ENCODE results near the gene KLRK1. TPM values are rescaled to one million over a fixed set of nuclear protein-coding genes. Genes with fewer than 3 reads are reported as not detected.
"Not testable (repeated sequence)": the region's sequence is repeated elsewhere in the genome, so short reads cannot be mapped to it uniquely, and the experiment has no call there.

Gene KLRK1
- 1 to 10 TPM in 1 of 4 donors, under 1 TPM in 3; 0.63 to 1.0 (median 0.84) TPM for polyA plus RNA-seq (ENCODE audit: insufficient read length in 4 of 4)

GRCh38 chr12:10389904-10390303 is at the start of gene KLRK1:
Gene KLRK1, minus strand, starts transcription at chr12:10390041. Its CDS starts 1,231 bp downstream, at chr12:10388810.
- no peak for DNase-seq (ENCODE audit: low read depth in 4 of 4, low spot score in 3 of 4)

GRCh38 chr12:10437601-10438000 is 47.8 kb upstream of the KLRK1 start:
- DNase-seq (ENCODE audit: low read depth in 4 of 4, low spot score in 3 of 4): not testable (repeated sequence)

GRCh38 chr12:10435816-10436215 is 46.0 kb upstream of the KLRK1 start, which contains the start of gene KLRC2:
Gene KLRC2, minus strand, starts transcription at chr12:10436010. Its CDS starts 24 bp downstream, at chr12:10435986.
- not testable (repeated sequence) for DNase-seq (ENCODE audit: low read depth in 4 of 4, low spot score in 3 of 4)

- DNase-seq (ENCODE audit: low read depth in 4 of 4, low spot score in 3 of 4): not testable (repeated sequence)
Observed at GRCh38 chr12:10430623-10431022, 40.8 kb upstream of the KLRK1 start.

GRCh38 chr12:10425938-10426337 is 36.1 kb upstream of the KLRK1 start:
- not testable (repeated sequence) for DNase-seq (ENCODE audit: low read depth in 4 of 4, low spot score in 3 of 4)

GRCh38 chr12:10424260-10424899 is 34.5 kb upstream of the KLRK1 start:
- DNase-seq (ENCODE audit: low read depth in 4 of 4, low spot score in 3 of 4): not testable (repeated sequence)

- not testable (repeated sequence) for DNase-seq (ENCODE audit: low read depth in 4 of 4, low spot score in 3 of 4)
Observed at GRCh38 chr12:10422159-10422558, 32.3 kb upstream of the KLRK1 start.

- not testable (repeated sequence) for DNase-seq (ENCODE audit: low read depth in 4 of 4, low spot score in 3 of 4)
Observed at GRCh38 chr12:10420334-10420733, 30.5 kb upstream of the KLRK1 start, which contains the start of gene KLRC3. Gene KLRC3, minus strand, starts transcription at chr12:10420595. Its CDS starts 45 bp downstream, at chr12:10420550.

- DNase-seq (ENCODE audit: low read depth in 4 of 4, low spot score in 3 of 4): no peak
Observed at GRCh38 chr12:10409392-10409791, 19.6 kb upstream of the KLRK1 start, which contains the start of gene KLRC4. Gene KLRC4, minus strand, starts transcription at chr12:10409757. Its CDS starts 182 bp downstream, at chr12:10409575.

- no peak for DNase-seq (ENCODE audit: low read depth in 4 of 4, low spot score in 3 of 4)
Observed at GRCh38 chr12:10408842-10409241, 19.0 kb upstream of the KLRK1 start.

GRCh38 chr12:10406725-10407124 is 16.9 kb upstream of the KLRK1 start:
- no peak for DNase-seq (ENCODE audit: low read depth in 4 of 4, low spot score in 3 of 4)

GRCh38 chr12:10405294-10405693 is 15.5 kb upstream of the KLRK1 start:
- DNase-seq (ENCODE audit: low read depth in 4 of 4, low spot score in 3 of 4): no peak

GRCh38 chr12:10404798-10405197 is 15.0 kb upstream of the KLRK1 start:
- DNase-seq (ENCODE audit: low read depth in 4 of 4, low spot score in 3 of 4): no peak

- no peak for DNase-seq (ENCODE audit: low read depth in 4 of 4, low spot score in 3 of 4)
Observed at GRCh38 chr12:10400829-10401228, 11.0 kb upstream of the KLRK1 start.

GRCh38 chr12:10398168-10398567 is 8.3 kb upstream of the KLRK1 start:
- DNase-seq (ENCODE audit: low read depth in 4 of 4, low spot score in 3 of 4): no peak

GRCh38 chr12:10397296-10397695 is 7.5 kb upstream of the KLRK1 start:
- no peak for DNase-seq (ENCODE audit: low read depth in 4 of 4, low spot score in 3 of 4)

- DNase-seq (ENCODE audit: low read depth in 4 of 4, low spot score in 3 of 4): not testable (repeated sequence)
Observed at GRCh38 chr12:10396176-10396575, 6.3 kb upstream of the KLRK1 start.

GRCh38 chr12:10395390-10395998 is 5.7 kb upstream of the KLRK1 start:
- no peak for DNase-seq (ENCODE audit: low read depth in 4 of 4, low spot score in 3 of 4)

- not testable (repeated sequence) for DNase-seq (ENCODE audit: low read depth in 4 of 4, low spot score in 3 of 4)
Observed at GRCh38 chr12:10394531-10395152, 4.8 kb upstream of the KLRK1 start.

- no peak for DNase-seq (ENCODE audit: low read depth in 4 of 4, low spot score in 3 of 4)
Observed at GRCh38 chr12:10393291-10393690, 3.5 kb upstream of the KLRK1 start.

- no peak for DNase-seq (ENCODE audit: low read depth in 4 of 4, low spot score in 3 of 4)
Observed at GRCh38 chr12:10392394-10392930, 2.6 kb upstream of the KLRK1 start.

Measured in left renal pelvis (tissue), 4 donors.